GM12865 (cell line): ENCODE measurements around the gene CTRB1.

ENCODE experiments used
- DNase-seq: peaks from one replicate; pipeline ENCODE4 v3.0.0; 2010; ENCODE audit warnings: low read depth
- H3K4me3 ChIP-seq: 2 replicates; pipeline ENCODE4 v1.5.1; 2011; ENCODE audit warnings: mild to moderate bottlenecking, low read depth, low read length, control low read depth
- CTCF ChIP-seq: IDR thresholded peaks from 2 replicates; pipeline ENCODE4 v1.5.1; 2011; ENCODE audit warnings: low read length, control low read depth, low read depth, inconsistent platforms; ENCODE audit not compliant: insufficient read depth; ENCODE audit errors: missing control alignments

Gene CTRB1

GRCh38 chr16:75244225-75244809 lies 25.5 kb downstream of the CTRB1 start:
- TF ChIP-seq CTCF: no peak
- H3K4me3 ChIP-seq: no peak overlapping the region

GRCh38 chr16:75244844-75245758 lies 26.3 kb downstream of the CTRB1 start:
- peak; percentile 43 for DNase-seq
- TF ChIP-seq CTCF: no peak
- no peak overlapping the region for H3K4me3 ChIP-seq

More at GRCh38 chr16:75244225-75244809, 25.5 kb downstream of the CTRB1 start:
- DNase-seq: no peak

GRCh38 chr16:75246504-75247205 lies 27.9 kb downstream of the CTRB1 start:
- no peak for TF ChIP-seq CTCF
- DNase-seq: no peak
- no peak overlapping the region for H3K4me3 ChIP-seq

GRCh38 chr16:75247249-75247648 lies 28.5 kb downstream of the CTRB1 start:
- H3K4me3 ChIP-seq: no peak overlapping the region
- no peak for TF ChIP-seq CTCF
- no peak for DNase-seq

GRCh38 chr16:75248142-75248535 lies 29.4 kb downstream of the CTRB1 start:
- no peak for TF ChIP-seq CTCF
- no peak overlapping the region for H3K4me3 ChIP-seq
- DNase-seq: no peak

- H3K4me3 ChIP-seq: no peak overlapping the region
- no peak for TF ChIP-seq CTCF
- DNase-seq: no peak
Observed at GRCh38 chr16:75248536-75249380, 30.0 kb downstream of the CTRB1 start.
